Erythroblast (primary cell): ENCODE data around the gene TMEM204.

Source experiments
- GATA1 ChIP-seq: IDR thresholded peaks from 2 replicates; pipeline ENCODE4 v1.6.1; 2011; ENCODE audit warnings: low read depth, mild to moderate bottlenecking, control low read depth, low read length, moderate library complexity
- POLR2A ChIP-seq: IDR thresholded peaks from 2 replicates; pipeline ENCODE4 v1.6.1; 2011; ENCODE audit warnings: mild to moderate bottlenecking, low read length

GRCh38 chr16:1492923-1493745 is 40.3 kb upstream of the TMEM204 start, which contains the start of gene TELO2:
- TF ChIP-seq POLR2A = peak; percentile 48
- no peak for TF ChIP-seq GATA1
